Adrenal gland (tissue), 5 donors: ENCODE results near the gene FANCE.

ENCODE experiments used
- POLR2A ChIP-seq, 2 donors: fragments of 450-650 bp; IDR thresholded peaks; one replicate each; pipeline ENCODE4 v1.6.1; 2017; ENCODE audit warnings: antibody characterized with exemption in 2 of 2, mild to moderate bottlenecking in 2 of 2, moderate library complexity in 1 of 2
- TF ChIP-seq, protein P1 (sequence below), 6 experiments: fragments of 450-650 bp in 4 of 6; fragments of 200-600 bp in 2 of 6; sonication (generic) in 1 of 6; IDR thresholded peaks; 1 replicate in 5 of 6; 2 replicates in 1 of 6; pipeline versions ENCODE4 v1.5.1 to v1.8.0; 2016 to 2021; ENCODE audit warnings: antibody characterized with exemption in 6 of 6, mild to moderate bottlenecking in 2 of 6, moderate library complexity in 1 of 6
- donor health status: DM: no; HTN: no; CAD: no.

DNA sequence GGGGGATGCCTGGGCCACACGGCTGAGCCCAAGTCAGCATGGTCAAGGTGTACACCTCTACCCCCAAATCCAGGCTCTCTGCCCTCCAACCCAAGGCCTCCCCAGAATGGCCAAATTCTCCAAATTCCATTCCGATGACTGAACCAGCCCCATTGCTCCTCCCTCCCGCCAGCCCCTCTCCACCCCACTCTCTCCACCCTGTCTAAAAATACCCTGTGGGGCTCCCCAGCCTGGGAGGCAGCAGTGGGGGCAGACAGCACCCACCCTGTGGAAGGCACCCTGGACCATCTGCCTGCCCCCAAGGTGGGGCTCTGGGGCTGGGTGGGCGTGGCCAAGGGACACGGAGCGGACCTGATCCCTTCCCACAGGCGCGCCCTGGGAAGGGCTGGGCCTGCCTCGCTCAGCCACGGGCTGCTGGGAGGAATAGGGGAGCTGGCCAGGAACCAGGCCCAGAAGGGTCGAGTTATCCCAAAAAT lies 33.3 kb downstream of the FANCE start:
- TF ChIP-seq, protein P1, sequence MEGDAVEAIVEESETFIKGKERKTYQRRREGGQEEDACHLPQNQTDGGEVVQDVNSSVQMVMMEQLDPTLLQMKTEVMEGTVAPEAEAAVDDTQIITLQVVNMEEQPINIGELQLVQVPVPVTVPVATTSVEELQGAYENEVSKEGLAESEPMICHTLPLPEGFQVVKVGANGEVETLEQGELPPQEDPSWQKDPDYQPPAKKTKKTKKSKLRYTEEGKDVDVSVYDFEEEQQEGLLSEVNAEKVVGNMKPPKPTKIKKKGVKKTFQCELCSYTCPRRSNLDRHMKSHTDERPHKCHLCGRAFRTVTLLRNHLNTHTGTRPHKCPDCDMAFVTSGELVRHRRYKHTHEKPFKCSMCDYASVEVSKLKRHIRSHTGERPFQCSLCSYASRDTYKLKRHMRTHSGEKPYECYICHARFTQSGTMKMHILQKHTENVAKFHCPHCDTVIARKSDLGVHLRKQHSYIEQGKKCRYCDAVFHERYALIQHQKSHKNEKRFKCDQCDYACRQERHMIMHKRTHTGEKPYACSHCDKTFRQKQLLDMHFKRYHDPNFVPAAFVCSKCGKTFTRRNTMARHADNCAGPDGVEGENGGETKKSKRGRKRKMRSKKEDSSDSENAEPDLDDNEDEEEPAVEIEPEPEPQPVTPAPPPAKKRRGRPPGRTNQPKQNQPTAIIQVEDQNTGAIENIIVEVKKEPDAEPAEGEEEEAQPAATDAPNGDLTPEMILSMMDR (IDR thresholded peaks at IDR 0.05), result no peak
- TF ChIP-seq POLR2A (IDR thresholded peaks at IDR 0.05), result no peak
